GM18505 (cell line): Measurements from ENCODE around the gene ARHGAP45.
"Not testable (repeated sequence)": the region's sequence is repeated elsewhere in the genome, so short reads cannot be mapped to it uniquely, and the experiment has no call there.

Source experiments
- ATAC-seq: cut with Tn5 transposase; IDR thresholded peaks from one replicate; pipeline ENCODE4 v1.9.1; 2021; ENCODE audit not compliant: unreplicated experiment
- POLR2A ChIP-seq: IDR thresholded peaks from 4 replicates; pipeline ENCODE4 v1.6.1; 2011; ENCODE audit warnings: borderline replicate concordance; ENCODE audit not compliant: insufficient read depth, insufficient read length; ENCODE audit errors: extremely low read depth

Gene ARHGAP45, protein sequence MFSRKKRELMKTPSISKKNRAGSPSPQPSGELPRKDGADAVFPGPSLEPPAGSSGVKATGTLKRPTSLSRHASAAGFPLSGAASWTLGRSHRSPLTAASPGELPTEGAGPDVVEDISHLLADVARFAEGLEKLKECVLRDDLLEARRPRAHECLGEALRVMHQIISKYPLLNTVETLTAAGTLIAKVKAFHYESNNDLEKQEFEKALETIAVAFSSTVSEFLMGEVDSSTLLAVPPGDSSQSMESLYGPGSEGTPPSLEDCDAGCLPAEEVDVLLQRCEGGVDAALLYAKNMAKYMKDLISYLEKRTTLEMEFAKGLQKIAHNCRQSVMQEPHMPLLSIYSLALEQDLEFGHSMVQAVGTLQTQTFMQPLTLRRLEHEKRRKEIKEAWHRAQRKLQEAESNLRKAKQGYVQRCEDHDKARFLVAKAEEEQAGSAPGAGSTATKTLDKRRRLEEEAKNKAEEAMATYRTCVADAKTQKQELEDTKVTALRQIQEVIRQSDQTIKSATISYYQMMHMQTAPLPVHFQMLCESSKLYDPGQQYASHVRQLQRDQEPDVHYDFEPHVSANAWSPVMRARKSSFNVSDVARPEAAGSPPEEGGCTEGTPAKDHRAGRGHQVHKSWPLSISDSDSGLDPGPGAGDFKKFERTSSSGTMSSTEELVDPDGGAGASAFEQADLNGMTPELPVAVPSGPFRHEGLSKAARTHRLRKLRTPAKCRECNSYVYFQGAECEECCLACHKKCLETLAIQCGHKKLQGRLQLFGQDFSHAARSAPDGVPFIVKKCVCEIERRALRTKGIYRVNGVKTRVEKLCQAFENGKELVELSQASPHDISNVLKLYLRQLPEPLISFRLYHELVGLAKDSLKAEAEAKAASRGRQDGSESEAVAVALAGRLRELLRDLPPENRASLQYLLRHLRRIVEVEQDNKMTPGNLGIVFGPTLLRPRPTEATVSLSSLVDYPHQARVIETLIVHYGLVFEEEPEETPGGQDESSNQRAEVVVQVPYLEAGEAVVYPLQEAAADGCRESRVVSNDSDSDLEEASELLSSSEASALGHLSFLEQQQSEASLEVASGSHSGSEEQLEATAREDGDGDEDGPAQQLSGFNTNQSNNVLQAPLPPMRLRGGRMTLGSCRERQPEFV

DNA sequence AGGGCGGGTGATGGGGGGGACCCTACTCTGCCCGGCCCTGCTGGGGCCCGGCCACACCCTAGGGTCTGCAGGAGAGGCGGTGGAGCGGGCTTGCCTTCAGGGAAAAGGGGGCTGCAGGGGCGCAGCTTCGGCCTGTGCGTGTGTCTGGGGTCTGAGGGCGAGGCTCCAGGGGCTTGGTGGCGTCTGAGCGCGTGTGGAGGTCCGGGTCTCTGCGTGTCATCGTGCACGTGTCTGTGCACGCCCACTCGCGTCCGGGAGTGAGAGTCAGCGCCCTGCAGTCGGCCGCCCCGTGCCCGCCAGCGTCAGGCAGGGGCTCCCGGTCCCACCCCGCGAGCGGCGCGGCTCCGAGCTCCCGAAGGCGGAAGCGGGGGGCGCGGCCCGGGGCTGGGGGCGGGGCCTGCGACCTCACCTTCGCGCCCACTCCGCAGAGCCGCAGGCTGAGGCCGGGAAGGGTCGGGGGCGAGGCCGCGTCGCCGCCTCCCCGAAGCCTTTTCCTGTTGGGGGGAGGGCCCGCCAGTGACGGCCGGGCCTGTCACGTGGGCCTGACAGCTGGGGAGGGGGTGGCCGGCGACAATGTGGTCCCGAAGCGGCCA, at the start of gene ARHGAP45:
ARHGAP45 (plus strand) TSS at position 420 of the 593 bp plus-strand sequence. CDS start 239 bp downstream, outside the sequence.
- ATAC-seq: peak; percentile 34

DNA sequence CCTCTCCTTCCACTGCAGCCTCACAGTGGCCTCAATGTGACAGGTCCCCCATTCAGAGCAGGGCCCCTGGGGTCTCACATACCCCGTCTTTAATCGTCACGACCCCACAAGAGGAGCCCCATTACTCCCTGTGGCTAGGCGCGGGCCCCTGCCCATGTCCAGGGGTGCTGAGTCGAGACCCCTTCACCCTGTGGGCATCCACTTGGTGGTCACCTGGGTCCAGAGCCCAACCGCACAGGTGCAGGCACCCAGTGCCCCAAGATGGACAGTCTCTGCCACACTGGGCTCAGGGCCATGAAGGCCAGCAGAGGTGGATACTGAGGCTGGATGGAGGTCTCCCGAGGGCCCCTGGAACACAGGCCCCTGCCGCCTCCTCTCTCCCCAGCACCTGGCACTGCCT, 49.1 kb upstream of the ARHGAP45 start:
- no peak for TF ChIP-seq POLR2A
- ATAC-seq: no peak

More for the DNA sequence above, at the start of gene ARHGAP45:
- peak; percentile 45 for TF ChIP-seq POLR2A

DNA sequence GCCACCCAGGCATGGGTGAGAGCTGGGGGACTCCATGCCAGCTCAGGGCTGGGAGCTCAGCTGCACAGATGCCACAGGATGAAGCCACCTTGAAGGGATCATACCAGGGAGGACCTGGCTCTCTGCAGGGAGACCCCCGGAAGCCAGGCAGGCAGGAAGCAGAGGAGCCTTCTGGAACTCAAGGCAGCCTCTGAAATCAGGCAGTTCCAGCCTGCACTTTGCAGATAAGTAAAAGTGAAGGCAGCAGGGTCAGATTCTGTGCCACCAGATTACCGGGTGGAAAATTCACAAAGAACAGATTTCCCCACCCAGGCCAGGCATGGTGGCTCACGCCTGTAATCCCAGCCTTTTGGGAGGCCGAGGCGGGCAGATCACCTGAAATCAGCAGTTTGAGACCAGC, 48.6 kb upstream of the ARHGAP45 start:
- ATAC-seq: no peak
- no peak for TF ChIP-seq POLR2A

DNA sequence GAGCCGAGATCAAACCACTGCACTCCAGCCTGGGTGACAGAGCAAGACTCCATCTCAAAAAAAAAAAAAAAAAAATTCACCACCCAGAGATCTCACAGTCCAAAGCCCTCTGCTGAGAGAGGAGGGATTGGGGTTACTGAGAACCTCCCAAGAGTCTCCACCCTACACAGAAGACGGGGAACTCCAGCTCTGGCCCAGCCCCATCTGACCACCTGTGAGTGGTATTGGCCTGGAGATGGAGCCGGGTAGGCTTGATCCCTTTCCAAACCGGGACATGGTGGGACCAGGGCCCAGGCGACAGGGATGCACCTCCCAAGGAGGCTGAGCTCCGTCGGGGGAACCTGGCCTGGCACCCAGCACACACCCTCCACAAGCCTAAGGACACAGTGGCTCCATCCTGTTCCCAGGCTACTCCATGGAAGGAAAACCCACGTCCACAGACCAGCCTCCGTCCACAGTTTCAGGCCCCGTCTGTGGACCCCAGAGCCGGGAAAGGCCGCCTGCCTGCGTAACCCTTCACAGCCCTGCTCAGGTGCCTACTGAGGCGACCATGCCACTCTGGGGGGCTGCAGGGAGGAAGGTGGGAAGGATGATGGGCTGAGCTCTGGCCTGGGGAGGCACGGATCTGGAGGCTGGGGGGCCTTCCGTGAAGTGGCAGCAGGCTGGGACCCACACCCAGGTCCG, 47.9 kb upstream of the ARHGAP45 start:
- ATAC-seq: no peak
- TF ChIP-seq POLR2A: no peak

DNA sequence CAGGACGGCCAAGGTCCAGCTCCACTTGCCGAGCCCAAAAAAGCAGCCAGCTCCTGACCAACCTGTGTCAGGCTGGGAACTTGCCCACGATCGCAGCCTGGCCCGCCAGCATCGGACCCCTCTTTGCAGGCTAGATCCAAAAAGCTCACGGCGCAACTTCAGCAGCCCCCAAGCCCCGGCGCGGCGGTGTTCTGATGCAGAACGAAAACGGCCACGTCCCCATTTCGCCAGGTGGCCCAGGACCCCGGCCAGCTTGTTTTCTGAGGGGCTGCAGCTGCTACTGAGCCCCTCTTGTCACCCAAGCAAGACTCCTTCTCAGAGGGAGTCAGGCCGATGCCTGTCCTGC, 47.4 kb upstream of the ARHGAP45 start:
- no peak for ATAC-seq
- TF ChIP-seq POLR2A: no peak

DNA sequence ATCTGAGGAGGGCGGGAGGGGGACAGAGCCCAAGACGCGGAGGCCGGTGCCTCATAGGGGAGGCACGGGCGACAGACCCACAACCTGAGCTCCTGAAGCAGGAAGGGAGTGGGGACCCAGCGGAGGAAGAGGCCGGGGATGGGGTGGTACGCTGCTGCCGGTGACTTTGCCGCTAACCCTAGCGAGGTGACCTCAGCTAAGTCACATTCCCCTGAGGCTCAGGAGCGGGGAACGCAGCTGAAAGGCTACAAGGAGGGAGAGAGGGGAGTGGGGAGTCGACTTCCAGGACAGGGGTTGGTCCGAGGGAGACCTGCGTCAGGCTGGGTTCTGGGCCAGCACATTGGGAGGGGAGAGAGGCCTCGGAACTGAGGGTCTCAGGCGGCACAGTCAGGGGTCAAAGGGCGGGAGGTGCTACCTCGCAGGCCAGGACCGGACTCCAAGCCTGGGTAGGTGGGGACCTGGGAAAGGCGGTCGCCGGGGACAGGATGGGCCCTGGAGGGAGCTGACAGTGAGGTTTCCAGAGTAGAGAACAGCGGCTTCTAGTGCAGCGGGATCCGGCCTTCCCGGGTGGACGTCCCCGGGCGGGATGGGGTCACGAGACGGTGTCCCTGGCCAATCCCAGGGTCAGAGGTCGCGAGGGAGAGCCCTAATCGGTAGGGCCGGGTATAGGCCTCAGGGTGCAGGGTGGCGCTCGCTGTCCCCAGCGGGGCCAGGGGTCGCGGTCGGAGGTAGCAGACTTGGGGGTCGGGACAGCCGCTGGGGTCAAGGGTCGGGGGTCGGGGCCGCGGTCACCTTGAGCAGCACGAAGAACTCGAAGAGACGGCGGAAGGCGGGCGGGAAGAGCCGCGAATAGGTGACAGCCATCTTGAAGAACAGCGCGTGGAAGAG, 46.7 kb upstream of the ARHGAP45 start:
- no peak for ATAC-seq
- TF ChIP-seq POLR2A: no peak

DNA sequence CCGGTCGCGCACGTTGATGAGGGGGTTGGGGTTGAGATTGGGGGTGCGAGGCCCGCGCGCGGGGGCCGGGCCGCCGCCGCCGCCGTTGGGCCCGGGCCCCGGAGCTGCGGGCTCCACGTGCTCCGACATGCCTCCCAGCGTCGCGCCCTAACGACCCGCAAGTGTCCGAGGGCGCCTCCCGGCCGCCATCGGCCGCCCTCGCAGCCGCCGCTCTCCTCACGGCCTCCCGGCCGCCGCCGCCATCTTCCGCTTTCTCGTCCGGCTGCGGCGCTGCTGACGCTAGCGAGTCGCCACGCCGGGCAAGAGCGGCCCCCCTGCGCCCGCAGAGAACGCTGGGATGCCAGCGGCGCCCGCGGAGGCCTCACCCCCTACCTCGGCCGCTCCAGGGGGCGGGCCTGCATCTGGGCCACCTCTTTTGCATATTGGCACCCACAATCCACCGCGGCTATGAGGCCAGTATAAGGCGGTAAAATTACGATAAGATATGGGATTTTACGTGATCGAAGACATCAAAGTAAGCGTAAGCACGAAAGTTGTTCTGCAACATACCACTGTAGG, 46.0 kb upstream of the ARHGAP45 start, which contains the start of gene TMEM259:
TMEM259 (minus strand) TSS at position 256 of the 558 bp plus-strand sequence; CDS start at position 129, 127 bp downstream.
- TF ChIP-seq POLR2A: peak; percentile 69
- peak; percentile 76 for ATAC-seq

DNA sequence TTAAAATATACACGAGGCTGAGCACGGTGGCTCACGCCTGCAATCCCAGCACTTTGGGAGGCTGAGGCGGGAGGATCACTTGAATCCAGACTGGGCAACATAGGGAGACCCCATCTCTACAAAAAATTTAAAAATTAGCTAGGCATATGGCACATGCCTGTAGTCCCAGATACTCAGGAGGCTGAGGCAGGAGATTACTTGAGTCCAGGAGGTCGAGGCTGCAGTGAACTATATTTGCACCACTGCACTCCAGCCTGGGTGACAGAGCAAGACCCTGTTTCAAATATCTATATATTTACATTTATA, 43.1 kb upstream of the ARHGAP45 start:
- ATAC-seq: not testable (repeated sequence)

DNA sequence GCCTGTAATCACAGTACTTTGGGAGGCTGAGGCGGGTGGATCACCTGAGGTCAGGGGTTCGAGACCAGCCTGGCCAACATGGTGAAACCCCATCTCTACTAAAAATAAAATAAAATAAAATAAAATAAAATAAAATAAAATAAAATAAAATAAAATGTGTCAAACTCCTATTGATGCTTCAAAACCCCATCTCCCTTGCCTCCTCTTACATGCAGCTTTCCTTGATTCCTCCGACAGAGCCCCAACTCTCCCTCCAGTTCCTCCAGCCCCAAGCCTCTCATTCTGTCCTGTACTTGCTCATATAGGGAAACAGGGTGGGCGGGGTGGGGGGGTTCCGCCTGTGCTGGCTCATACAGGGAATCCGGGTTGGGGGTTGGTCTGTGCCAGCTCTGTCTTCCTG, 41.9 kb upstream of the ARHGAP45 start:
- ATAC-seq: not testable (repeated sequence)

DNA sequence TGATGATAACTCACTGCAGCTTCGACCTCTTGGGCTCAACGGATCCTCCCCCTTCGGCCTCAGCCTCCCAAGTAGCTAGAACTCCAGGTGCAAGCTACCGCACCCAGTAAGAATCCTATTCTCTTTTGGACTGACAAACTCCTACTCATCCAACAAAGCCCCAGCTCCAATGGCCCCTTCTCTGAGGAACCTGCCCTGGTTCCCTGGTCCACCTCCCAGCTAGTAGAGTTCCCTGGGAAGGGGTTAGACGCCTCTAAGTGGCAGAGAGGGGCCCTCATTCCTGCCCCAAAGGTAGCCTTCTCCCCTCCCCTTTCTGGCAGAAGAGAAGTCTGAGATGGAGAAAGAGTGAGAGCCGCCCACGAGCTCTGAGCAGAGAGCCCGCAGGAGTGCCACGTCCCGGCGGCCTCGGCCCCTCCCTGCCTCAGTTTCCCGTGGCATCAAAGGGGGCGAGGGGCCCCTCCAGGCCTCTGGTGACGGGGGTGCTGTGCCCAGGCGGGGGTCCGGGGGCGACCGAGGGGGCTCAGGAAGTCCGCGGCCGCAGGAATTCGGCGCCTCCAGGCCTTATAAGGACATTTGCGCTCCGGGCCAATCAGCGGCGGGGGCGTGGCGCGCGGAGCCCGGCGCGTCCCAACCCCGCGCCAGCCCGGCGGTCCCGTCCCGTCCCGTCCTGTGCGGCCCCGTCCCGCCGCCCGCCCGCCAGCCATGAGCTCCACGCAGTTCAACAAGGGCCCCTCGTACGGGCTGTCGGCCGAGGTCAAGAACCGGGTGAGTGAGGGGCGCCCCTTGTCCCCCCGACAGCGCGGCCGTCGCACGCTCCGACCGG, 40.8 kb upstream of the ARHGAP45 start, which contains the start of gene CNN2:
CNN2 (plus strand) TSS at position 649 of the 823 bp plus-strand sequence; CDS start at position 703, 54 bp downstream.
- peak; percentile 64 for ATAC-seq
- TF ChIP-seq POLR2A: peak; percentile 77
